Stimulated activated naive CD8-positive, alpha-beta T cell treated with anti-CD3 and anti-CD28 coated beads, Interleukin-15, Interleukin-2, amounts not matched to agents 100 ng/mL and 50 ng/mL, for 24 hours (primary cell): Measurements from ENCODE around the gene SSBP3.

Experiments used
- H3K27ac Mint-ChIP-seq: one replicate; pipeline ENCODE4 v1.8.0; 2021; ENCODE audit warnings: mild to moderate bottlenecking, mixed read lengths
- H3K27me3 Mint-ChIP-seq: one replicate; pipeline ENCODE4 v1.8.0; 2021; ENCODE audit warnings: mixed read lengths
- H3K36me3 Mint-ChIP-seq: one replicate; pipeline ENCODE4 v1.8.0; 2021; ENCODE audit warnings: low read depth, mixed read lengths
- H3K4me1 Mint-ChIP-seq: one replicate; pipeline ENCODE4 v1.8.0; 2021; ENCODE audit warnings: low read depth, mixed read lengths
- H3K4me3 Mint-ChIP-seq: one replicate; pipeline ENCODE4 v1.8.0; 2021; ENCODE audit warnings: mild to moderate bottlenecking, mixed read lengths
- H3K9me3 Mint-ChIP-seq: one replicate; pipeline ENCODE4 v1.8.0; 2021; ENCODE audit warnings: mixed read lengths

SSBP3 gene

GRCh38 chr1:54315099-54315498 is 91.1 kb downstream of the SSBP3 start:
- Mint-ChIP-seq H3K27ac (no peak overlapping the region), H3K9me3 (no peaks in the 10 kb centered on the region), H3K36me3 (peaks cover 4% of the 10 kb centered on the region), H3K4me1 (peaks cover 46% of the 10 kb centered on the region), H3K27me3 (no peaks in the 10 kb centered on the region), H3K4me3 (no peak overlapping the region)

GRCh38 chr1:54314696-54315095 is 91.5 kb downstream of the SSBP3 start:
- Mint-ChIP-seq H3K27ac (no peak overlapping the region), H3K4me1 (peaks cover 46% of the 10 kb centered on the region), H3K36me3 (peaks cover 4% of the 10 kb centered on the region), H3K4me3 (no peak overlapping the region), H3K9me3 (no peaks in the 10 kb centered on the region), H3K27me3 (no peaks in the 10 kb centered on the region)

GRCh38 chr1:54312796-54313316 is 93.3 kb downstream of the SSBP3 start:
- Mint-ChIP-seq H3K36me3 (peaks cover 4% of the 10 kb centered on the region), H3K9me3 (no peaks in the 10 kb centered on the region), H3K4me3 (no peak overlapping the region), H3K27me3 (no peaks in the 10 kb centered on the region), H3K4me1 (peaks cover 58% of the 10 kb centered on the region), H3K27ac (peak overlapping the region; percentile 59)

- H3K9me3 Mint-ChIP-seq: no peaks in the 10 kb centered on the region
- no peak overlapping the region for H3K4me3 Mint-ChIP-seq
- peak overlapping the region; percentile 45 for H3K27ac Mint-ChIP-seq
- peaks cover 66% of the 10 kb centered on the region for H3K4me1 Mint-ChIP-seq
- H3K27me3 Mint-ChIP-seq: no peaks in the 10 kb centered on the region
- no peaks in the 10 kb centered on the region for H3K36me3 Mint-ChIP-seq
These were observed 94.7 kb downstream of the SSBP3 start for GRCh38 chr1:54311506-54311905.

GRCh38 chr1:54310439-54311328 is 95.5 kb downstream of the SSBP3 start:
- no peaks in the 10 kb centered on the region for H3K27me3 Mint-ChIP-seq
- H3K4me3 Mint-ChIP-seq: no peak overlapping the region
- H3K4me1 Mint-ChIP-seq: peaks cover 66% of the 10 kb centered on the region
- no peaks in the 10 kb centered on the region for H3K9me3 Mint-ChIP-seq
- H3K27ac Mint-ChIP-seq: no peak overlapping the region
- no peaks in the 10 kb centered on the region for H3K36me3 Mint-ChIP-seq

- Mint-ChIP-seq H3K4me3 (no peak overlapping the region), H3K27ac (no peak overlapping the region), H3K9me3 (no peaks in the 10 kb centered on the region), H3K4me1 (peaks cover 63% of the 10 kb centered on the region), H3K36me3 (no peaks in the 10 kb centered on the region), H3K27me3 (no peaks in the 10 kb centered on the region)
These were observed 96.4 kb downstream of the SSBP3 start for GRCh38 chr1:54309631-54310366.

- no peaks in the 10 kb centered on the region for H3K36me3 Mint-ChIP-seq
- H3K4me3 Mint-ChIP-seq: no peak overlapping the region
- no peak overlapping the region for H3K27ac Mint-ChIP-seq
- H3K9me3 Mint-ChIP-seq: no peaks in the 10 kb centered on the region
- H3K4me1 Mint-ChIP-seq: peaks cover 70% of the 10 kb centered on the region
- H3K27me3 Mint-ChIP-seq: no peaks in the 10 kb centered on the region
These were observed 98.9 kb downstream of the SSBP3 start for GRCh38 chr1:54307305-54307704.

GRCh38 chr1:54305906-54306514 is 100.2 kb downstream of the SSBP3 start:
- Mint-ChIP-seq H3K27me3 (no peaks in the 10 kb centered on the region), H3K4me1 (peaks cover 72% of the 10 kb centered on the region), H3K9me3 (no peaks in the 10 kb centered on the region), H3K4me3 (no peak overlapping the region), H3K36me3 (no peaks in the 10 kb centered on the region), H3K27ac (no peak overlapping the region)

GRCh38 chr1:54304518-54304917 is 101.7 kb downstream of the SSBP3 start:
- no peaks in the 10 kb centered on the region for H3K36me3 Mint-ChIP-seq
- no peaks in the 10 kb centered on the region for H3K27me3 Mint-ChIP-seq
- no peak overlapping the region for H3K27ac Mint-ChIP-seq
- H3K4me1 Mint-ChIP-seq: peaks cover 65% of the 10 kb centered on the region
- H3K9me3 Mint-ChIP-seq: no peaks in the 10 kb centered on the region
- H3K4me3 Mint-ChIP-seq: no peak overlapping the region

GRCh38 chr1:54302951-54303843 is 103.0 kb downstream of the SSBP3 start:
- no peaks in the 10 kb centered on the region for H3K9me3 Mint-ChIP-seq
- no peaks in the 10 kb centered on the region for H3K36me3 Mint-ChIP-seq
- H3K27me3 Mint-ChIP-seq: no peaks in the 10 kb centered on the region
- peaks cover 67% of the 10 kb centered on the region for H3K4me1 Mint-ChIP-seq
- peak overlapping the region; percentile 14 for H3K4me3 Mint-ChIP-seq
- peak overlapping the region; percentile 33 for H3K27ac Mint-ChIP-seq

- Mint-ChIP-seq H3K27ac (peak overlapping the region; percentile 33), H3K9me3 (no peaks in the 10 kb centered on the region), H3K36me3 (no peaks in the 10 kb centered on the region), H3K27me3 (no peaks in the 10 kb centered on the region), H3K4me3 (no peak overlapping the region), H3K4me1 (peaks cover 71% of the 10 kb centered on the region)
These were observed 103.6 kb downstream of the SSBP3 start for GRCh38 chr1:54302549-54302948.

GRCh38 chr1:54301497-54301896 is 104.7 kb downstream of the SSBP3 start:
- peaks cover 64% of the 10 kb centered on the region for H3K4me1 Mint-ChIP-seq
- no peak overlapping the region for H3K4me3 Mint-ChIP-seq
- H3K36me3 Mint-ChIP-seq: no peaks in the 10 kb centered on the region

GRCh38 chr1:54300401-54300800 is 105.8 kb downstream of the SSBP3 start:
- H3K4me3 Mint-ChIP-seq: no peak overlapping the region
- H3K36me3 Mint-ChIP-seq: no peaks in the 10 kb centered on the region
- H3K4me1 Mint-ChIP-seq: peaks cover 66% of the 10 kb centered on the region
- H3K9me3 Mint-ChIP-seq: no peaks in the 10 kb centered on the region
- no peaks in the 10 kb centered on the region for H3K27me3 Mint-ChIP-seq
- no peak overlapping the region for H3K27ac Mint-ChIP-seq

More at GRCh38 chr1:54301497-54301896, 104.7 kb downstream of the SSBP3 start:
- H3K27ac Mint-ChIP-seq: no peak overlapping the region
- H3K27me3 Mint-ChIP-seq: no peaks in the 10 kb centered on the region
- H3K9me3 Mint-ChIP-seq: no peaks in the 10 kb centered on the region

- Mint-ChIP-seq H3K27ac (no peak overlapping the region), H3K4me3 (no peak overlapping the region), H3K4me1 (peaks cover 70% of the 10 kb centered on the region), H3K9me3 (no peaks in the 10 kb centered on the region), H3K36me3 (no peaks in the 10 kb centered on the region), H3K27me3 (no peaks in the 10 kb centered on the region)
These were observed 107.2 kb downstream of the SSBP3 start for GRCh38 chr1:54299037-54299436.
